NCI-H1048 (cell line): ENCODE measurements around the gene WNT3.
A peak's percentile ranks its signal among the peaks of the same experiment; 100 is the strongest.
"Not testable (repeated sequence)": the region's sequence is repeated elsewhere in the genome, so short reads cannot be mapped to it uniquely, and the experiment has no call there.

ENCODE experiments used
- DNase-seq: peaks from one replicate; lab custom pipeline; 2025; lab: John Stamatoyannopoulos, UW

Gene WNT3, protein sequence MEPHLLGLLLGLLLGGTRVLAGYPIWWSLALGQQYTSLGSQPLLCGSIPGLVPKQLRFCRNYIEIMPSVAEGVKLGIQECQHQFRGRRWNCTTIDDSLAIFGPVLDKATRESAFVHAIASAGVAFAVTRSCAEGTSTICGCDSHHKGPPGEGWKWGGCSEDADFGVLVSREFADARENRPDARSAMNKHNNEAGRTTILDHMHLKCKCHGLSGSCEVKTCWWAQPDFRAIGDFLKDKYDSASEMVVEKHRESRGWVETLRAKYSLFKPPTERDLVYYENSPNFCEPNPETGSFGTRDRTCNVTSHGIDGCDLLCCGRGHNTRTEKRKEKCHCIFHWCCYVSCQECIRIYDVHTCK

DNA sequence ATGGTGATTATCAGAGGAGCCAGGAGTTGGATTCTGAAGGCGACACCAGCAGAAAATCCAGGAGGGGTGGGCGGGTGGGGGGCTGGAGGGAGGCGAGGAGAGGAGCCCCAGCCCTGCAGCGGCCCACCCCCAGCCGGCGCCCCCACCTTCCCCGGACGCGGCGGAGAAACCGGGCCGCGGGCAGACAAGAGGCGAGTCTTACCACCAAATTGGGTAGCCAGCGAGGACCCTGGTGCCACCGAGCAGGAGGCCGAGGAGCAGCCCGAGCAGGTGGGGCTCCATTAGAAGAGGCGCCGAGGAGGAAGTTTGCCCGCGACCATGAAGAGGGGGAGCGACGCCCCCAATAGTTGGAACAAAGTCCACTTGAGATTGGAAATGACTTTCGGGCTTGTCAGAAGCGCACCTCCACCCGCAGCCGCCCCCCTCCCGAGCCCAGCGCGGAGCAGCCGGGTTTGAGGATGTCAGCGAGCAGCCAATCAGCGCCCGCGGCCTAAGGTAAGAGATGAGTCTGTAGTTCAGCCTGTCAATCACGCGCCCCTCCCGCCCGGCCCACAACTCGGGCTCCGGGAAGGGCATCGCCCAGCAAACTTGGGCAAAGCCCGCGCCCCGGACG, at the start of gene WNT3:
Gene WNT3 (minus strand): TSS at position 377 of the 613 bp plus-strand sequence. CDS start 95 bp downstream, at position 282.
- no peak for DNase-seq

DNA sequence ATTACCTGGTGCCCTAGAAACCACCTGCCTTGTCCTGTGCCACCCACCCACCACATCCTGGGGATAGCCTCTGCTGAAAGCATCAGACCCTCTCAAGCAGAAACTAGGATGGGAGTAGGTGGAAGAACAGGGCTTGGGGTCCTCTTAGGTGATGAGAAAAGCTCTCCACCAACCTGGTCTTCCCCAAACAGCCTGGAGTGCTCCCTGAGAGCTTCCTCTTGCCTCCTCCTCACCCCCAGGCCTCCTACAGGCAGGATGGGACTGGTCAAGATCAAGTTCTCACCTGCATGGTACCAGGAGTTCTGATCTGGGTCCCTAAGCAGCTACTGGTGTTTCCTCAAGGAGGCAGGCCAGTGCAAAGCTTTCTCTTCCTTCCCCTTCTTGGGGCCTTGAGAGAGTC, 48.3 kb upstream of the WNT3 start:
- DNase-seq: no peak

DNA sequence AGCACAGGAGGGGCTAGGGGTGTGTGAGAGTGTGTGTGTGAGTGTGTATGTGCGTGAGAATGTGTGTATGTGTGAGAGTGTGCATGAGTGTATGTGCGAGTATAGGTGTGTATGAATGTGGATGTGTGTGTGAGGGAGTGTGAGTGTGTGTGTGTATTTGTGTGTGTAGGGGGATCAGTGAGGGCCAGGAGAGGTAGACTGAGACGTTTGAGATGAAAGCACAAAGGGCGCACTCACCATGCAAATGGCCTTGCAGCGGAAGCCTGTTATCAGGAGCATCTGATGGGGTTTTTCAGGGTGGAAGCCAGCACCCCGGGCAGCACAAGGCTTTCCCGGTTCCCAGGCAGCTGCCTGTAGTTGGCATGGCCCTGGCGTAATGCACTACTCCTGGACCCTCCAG, 47.8 kb upstream of the WNT3 start:
- no peak for DNase-seq

DNA sequence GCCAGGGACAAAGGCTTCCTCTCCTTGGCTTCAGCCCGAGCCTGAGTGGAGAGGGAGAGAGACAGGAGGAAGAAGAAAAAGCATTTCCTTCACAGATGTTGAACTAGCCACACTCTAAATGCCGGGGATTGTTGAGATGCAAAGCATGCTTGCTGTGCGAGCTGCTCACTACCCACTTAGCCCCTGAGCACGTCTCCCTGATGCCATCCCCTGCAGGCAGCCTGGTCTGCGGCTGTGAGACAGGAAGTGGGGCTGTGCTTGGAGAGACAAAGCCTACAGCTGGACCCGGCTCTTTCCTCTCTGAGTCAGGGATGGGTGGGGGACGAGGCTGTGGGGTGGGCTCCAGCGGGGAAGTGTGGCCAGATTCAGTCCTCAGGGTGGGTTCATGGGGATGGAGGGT, 46.6 kb upstream of the WNT3 start:
- DNase-seq: no peak

DNA sequence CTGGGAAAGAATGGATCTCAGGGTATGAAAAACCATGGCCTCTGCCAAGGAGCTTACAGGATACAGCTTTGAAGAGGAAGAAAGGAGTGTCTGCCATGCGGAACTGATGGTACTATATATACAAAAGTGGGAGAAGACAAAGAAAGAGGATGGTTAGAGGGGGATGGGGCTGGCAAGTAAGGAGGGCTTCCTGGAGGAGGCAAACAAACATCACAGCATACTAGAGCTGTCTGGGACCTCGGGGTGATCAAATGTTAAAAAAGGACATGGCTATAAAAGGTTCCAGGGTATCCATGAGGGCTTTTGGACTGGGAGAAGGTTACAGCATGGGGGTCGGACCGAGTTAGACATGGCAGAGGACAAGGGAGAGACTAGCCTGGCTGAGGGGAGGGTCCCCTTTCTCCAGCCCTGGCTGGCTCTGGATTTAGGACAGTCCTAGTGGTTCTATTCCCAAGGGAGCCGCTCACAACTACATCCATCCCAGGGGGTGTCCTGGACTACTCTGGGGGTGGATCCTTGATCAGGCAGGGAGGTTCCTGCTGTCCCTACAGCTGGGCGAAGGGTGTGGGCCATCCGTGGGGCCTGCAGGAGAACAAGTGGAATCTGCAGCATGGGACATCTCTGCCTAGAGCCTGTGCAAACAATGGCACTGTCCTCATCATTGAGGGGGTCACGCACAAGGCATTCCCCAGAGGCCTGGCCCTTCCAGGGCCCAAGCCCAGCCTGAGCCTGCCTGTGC, 45.1 kb upstream of the WNT3 start:
- no peak for DNase-seq

DNA sequence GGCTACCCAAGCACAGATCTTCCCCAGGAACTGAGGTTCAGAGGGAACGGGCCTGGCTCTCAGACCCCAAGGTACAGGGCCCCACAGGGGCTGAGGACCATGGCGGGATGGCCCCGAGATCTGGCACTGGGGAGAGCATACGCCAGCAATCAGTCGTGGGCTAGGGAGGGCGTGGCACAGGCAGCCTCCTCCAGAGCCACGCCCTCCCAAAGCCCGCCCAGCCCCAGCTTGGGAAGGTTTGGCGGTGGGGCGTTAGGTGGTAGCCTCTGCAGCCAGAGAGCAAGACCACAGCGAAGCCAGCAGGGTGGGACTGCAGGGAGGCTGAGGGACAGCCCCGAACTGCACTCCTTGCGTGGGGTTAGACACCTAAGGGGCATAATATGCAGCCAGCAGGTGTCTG, 44.5 kb upstream of the WNT3 start:
- no peak for DNase-seq

DNA sequence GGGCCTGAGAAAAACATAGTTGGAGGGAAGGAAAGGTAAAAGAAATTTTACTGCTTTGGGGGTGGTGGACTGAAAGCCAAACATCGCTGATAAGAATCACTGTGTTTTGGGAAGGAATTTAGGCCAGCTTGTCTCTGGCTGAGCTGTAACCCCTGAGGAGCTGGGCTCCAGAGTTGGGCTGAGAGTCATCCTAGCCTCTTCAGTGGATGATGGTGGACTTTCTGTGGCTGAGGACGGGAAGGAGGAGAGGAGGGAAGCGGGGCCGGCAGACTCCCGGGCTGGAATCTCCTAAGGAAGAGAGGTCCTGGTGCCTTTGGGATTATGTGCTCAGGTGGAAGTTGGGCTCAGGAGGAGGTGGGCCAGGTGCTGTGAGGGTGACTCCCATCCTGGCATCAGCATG, 41.5 kb upstream of the WNT3 start:
- DNase-seq: no peak

DNA sequence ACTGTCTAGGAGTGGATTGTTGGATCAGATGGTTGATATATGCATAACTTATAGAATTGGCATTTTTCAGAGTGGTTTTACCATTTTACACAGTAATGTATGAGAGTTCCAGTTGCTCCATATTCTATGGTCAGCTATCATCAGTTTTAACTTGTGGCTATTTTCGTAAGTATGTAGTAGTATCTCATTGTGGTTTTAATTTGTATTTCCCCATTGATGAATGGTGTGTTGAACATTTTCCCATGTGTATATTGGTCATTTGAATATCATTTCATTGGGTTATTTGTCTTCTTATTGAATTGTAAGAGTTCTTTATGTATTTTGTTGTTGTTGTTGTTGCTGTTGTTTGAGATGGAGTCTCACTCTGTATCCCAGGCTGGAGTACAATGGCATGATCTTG, 39.1 kb upstream of the WNT3 start:
- DNase-seq: no peak

DNA sequence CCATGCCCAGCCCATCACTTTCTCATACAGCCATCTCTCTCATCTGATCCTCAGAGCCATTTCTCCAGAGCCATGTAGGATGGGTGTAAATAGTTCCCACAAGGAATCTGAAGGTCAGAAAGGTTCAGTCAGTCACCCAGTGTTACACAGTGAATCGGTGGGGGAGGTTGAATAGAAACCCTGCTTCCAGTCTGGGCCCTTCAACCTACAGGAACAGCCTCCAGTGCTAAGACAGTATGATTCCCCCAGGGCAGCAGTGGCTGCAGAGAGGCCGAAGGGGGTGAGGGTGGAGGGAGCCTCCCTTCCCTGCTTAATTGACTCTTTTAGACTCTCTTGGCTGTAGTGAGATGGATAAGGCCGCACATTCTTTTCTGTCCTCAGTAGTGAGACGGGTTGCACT, 36.5 kb upstream of the WNT3 start:
- DNase-seq: no peak

DNA sequence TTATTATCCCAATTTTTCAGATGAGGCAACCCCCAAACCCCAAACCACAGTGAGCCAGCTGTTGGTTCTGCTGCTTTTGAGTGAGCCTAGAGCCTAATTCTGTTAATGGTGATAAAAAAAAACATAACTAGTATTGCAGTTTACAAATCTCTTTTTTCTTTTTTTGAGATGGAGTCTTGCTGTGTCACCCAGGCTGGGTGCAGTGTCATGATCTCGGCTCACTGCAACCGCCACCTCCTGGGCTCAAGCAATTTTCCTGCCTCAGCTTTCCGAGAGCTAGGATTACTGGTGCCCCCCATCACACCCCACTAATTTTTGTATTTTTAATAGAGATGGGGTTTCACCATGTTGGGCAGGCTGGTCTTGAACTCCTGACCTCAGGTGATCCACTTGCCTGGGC, 36.0 kb upstream of the WNT3 start:
- no peak for DNase-seq

DNA sequence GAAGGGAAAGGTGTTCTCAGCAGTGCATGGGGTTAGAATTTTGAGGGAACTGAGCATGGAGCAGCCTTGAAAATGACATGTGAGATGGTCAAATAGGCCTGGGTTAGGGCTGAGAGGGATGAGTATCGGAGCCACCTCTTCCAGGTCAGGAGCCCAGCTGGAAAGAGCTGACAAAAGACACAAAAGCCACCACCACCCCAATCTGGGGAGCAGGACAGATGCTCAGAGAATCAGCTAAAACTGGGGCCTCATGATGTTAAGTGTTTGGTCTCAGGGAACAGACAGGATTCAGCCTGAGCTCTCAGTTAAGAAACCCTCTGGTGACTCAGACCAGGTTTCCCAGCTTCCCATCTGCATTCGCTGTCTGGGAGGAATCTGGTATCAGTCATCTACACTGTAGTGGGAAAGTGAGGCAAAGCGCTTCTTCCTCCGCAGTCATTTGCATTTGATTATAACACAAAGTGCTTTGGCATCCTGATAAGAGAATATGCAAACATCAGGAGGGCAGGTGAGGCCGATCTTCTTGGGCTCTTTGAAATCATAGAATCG, 35.5 kb upstream of the WNT3 start:
- no peak for DNase-seq

DNA sequence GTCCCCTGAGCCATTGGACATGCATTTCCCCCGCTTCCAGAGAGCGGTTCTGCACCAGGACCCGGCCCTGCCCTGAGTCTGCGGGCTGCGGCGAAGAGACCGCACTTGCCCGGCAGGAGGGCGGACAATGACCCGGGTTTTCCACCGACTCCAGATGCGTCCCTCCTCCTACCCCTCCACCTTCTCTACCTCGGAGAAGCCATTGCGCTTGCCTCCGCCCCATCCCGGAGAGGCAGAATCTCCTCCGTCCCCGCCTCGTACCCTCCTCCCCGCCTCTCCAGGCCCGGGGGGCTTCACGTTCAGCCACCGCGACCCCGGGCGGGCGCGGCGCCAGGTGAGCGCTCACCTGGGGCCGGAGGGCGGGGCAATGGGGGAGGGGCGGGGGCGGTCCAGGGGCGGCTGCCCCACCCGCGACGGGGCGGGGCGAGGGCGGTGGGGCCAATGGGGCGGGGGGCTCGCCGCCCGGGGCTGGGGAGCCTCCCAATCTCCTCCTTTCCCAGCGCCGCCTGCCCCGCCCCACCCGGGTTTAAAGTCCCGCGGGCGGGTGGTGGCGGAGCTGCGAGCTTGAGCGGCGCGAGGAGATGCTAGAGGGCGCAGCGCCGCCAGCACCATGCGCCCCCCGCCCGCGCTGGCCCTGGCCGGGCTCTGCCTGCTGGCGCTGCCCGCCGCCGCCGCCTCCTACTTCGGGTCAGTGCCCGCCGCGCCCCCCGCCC, 32.7 kb upstream of the WNT3 start, which contains the start of gene WNT9B:
Gene WNT9B (plus strand): TSS at position 555 of the 713 bp plus-strand sequence. CDS start 56 bp downstream, at position 611.
- DNase-seq: peak; percentile 29

DNA sequence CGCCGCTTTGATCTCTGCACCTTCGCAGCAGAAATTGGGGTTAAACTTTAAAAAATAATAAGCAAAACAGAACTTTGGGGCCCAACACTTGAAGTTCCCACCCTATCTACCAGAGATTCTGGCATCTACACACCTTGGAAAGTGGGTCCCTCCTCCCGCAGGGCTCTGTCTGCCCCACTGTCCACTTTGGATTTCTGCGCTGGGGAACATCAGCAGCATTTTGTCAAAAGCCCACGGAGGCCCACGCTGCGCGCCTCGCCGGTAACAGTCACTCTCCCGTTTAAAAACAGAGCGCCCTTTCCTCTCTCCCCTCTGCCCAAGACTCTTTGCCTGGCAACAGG, 32.2 kb upstream of the WNT3 start:
- no peak for DNase-seq

DNA sequence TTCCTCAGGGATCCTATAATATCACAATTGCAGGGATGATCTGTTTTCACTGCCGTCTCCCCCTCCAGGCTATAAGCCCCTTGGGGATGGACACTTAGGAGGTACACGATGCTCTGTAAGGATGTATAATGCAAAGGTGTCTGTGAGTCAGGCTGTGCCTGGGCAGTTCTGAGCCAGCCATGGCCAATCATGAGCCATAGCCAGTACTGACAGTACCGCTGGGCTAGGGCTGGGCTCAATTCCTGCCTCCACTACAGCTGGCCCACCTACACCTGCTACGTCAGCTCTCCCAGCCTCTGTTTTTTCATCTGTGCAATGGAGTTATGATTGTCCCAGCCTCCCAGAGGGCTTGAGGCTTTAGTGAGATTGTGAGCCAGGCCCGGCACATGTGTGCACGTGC, 30.0 kb upstream of the WNT3 start:
- DNase-seq: no peak

DNA sequence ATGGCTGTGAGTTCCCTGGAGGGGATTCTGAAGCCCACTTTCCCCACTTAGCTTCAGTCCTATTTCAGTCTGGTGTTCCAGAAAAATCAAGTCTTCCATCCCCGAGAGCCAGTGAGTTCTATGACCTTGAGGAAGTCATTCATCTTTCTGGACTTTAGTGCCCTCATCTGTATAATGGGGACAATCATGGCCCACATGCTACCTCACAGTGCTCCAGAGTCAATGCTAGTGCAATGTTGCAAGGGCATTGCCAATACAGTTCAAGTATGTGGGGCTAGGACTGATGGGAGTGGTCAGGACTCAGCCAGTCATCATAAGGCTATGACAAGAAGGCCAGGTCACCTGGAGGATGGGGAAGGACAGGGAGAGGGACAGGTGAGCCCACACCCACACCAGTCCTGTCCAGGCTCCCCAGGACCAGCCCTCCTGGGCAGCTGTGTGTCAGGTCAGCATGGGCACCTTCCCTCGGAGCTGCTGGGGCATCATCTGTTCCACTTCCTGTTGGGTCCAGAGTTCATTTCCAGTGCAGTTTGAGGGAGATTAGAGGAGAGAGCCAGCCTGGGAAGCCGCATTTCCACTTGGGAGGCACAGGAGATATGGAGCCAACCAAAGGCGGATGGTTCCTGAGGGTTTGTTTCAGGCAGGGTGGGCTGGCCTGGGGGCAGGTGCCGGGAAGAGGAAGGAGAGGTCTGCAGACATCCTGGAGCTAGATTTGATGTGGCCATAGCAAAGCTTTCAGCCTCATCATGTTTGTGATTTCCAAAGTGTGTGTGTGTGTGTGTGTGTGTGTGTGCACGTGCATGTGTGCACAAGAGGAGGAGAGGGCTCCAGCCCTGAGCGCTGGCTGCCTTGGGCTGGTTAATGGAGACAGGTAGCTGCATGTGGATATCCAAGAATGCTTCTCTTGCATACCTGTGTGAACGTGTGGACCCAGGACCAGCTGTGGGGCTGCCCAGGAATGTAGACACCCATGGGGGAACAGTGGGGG, 29.0 kb upstream of the WNT3 start:
- no peak for DNase-seq

DNA sequence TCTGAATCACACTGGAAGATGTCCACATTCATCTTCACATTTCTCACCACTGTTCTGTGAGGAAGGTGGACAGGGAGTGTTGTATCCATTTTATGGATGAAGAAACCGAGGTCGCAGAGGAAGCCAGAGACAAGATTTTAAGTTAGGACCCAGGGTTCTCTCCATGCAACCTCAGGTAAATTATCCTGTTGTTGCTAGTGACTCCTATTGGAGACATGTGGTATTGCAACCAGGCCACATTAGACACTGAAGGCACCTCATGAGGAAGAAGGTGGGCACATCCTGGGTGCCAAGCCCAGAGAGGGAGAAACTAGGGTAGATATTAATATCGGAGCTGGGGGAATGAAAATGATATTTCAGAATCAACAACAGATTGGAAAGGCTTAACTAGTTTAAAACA, 24.3 kb upstream of the WNT3 start:
- no peak for DNase-seq

DNA sequence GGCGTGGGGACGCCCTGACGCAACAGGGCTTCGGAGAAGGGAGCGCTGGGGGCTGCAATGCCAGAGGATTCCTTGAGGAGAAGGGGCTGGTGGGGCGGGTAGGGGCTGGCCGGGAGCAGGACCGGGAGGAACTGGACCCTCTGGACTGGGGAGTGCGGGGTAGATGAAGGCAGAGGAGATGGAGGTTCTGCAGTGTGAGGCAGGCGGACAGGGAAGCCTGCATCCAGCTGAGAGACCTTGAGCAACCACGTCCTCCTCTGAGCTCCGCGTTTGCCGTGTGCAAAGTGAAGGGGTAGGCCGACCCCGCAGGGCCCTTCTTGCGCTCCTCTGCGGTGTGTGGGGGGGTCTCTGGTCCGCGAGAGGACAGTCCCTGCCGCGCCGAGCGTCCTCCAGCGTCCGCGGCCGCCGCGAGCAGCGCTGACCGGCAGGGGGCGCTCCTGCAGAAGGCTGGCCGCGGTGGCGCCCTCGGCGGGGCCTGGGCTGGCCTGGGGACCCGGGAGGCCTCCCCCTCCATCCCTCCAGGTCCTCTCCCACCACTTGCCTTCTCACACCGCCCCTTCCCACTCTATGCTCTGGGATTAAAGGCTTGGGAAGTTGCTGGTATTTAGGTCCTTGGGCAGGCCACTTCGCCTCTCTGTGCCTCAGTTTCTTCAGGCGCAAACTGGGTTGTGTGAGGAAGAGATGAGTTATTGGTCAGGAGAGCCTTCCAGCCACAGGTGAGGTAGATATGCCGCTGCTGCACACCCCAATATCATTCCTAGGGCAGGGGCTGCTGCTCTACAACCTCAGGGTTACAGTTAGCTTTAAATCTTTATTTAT, 23.3 kb upstream of the WNT3 start:
- no peak for DNase-seq

DNA sequence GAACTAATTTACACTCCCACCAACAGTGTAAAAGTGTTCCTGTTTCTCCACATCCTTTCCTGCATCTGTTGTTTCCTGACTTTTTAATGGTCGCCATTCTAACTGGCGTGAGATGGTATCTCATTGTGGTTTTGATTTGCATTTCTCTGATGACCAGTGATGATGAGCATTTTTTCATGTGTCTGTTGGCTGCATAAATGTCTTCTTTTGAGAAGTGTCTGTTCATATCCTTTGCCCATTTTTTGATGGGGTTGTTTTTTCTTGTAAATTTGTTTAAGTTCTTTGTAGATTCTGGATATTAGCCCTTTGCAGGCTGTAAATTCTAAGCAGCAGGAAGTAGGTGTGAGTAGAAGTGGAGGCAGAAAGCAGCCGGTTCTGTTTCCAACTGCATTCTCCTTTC, 22.1 kb upstream of the WNT3 start:
- DNase-seq: not testable (repeated sequence)

DNA sequence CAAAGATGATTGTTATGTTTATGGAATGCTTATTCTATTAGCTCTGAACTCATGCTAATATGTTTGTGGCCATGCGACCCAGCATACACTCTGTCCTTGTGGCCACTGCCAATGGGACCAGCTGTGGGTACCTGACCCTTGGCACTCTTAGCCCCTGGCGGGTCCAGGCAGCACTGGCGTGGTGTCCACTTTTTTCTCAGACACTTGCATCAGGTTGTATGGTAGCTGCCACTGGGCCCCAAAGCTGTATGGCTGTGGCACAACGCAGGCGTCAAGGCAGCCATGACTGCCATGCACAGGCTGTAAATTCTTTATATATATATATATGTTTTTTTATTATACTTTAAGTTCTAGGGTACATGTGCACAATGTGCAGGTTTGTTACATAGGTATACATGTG, 20.7 kb upstream of the WNT3 start:
- DNase-seq: no peak

DNA sequence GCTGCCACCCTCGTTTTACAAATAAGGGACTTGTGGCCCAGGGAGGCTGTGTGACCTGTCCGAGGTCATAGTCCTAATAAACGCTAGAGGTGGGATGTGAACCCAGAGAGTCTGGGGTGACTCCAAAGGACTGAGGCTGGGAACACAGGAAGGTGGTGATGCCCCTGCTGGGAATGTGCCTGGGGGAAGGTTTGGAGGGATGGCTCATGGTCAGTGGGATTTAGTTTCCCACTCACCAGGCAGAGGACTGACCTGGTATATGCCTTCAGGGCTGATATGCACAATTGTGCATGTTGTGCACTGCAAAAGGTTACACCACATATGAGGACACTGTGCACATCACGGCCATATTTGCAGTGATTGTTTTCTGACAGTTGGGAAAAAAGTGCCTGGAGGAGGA, 19.0 kb upstream of the WNT3 start:
- DNase-seq: no peak
